RWPE2 (cell line): ENCODE results near the gene NIBAN1.
A peak's percentile ranks its signal among the peaks of the same experiment; 100 is the strongest.

ENCODE experiments used
- ATAC-seq: fragments of 200-7000 bp; cut with Tn5 transposase; 3 replicates; pipeline ENCODE4 v1.9.1; 2021; ENCODE audit warnings: low read depth
- DNase-seq: peaks from one replicate; pipeline ENCODE4 v3.0.0-alpha.2; 2020; ENCODE audit warnings: low spot score
- H3K27ac ChIP-seq: fragments of 450-650 bp; 2 replicates; pipeline ENCODE4 v1.5.1; 2017; ENCODE audit warnings: mild to moderate bottlenecking; ENCODE audit not compliant: poor library complexity, severe bottlenecking
- H3K27me3 ChIP-seq: fragments of 250-450 bp; sonication (Bioruptor Pico); 2 replicates; pipeline ENCODE4 v1.5.1; 2021; ENCODE audit warnings: mild to moderate bottlenecking, moderate library complexity; ENCODE audit not compliant: insufficient read depth, poor library complexity, severe bottlenecking
- H3K36me3 ChIP-seq: fragments of 250-450 bp; sonication (Bioruptor Pico); 2 replicates; pipeline ENCODE4 v1.5.1; 2020; ENCODE audit warnings: low read depth, mild to moderate bottlenecking, moderate library complexity
- H3K4me1 ChIP-seq: fragments of 250-450 bp; sonication (Bioruptor Pico); 2 replicates; pipeline ENCODE4 v1.5.1; 2021; ENCODE audit warnings: mild to moderate bottlenecking, moderate library complexity; ENCODE audit not compliant: insufficient read depth, poor library complexity, severe bottlenecking
- H3K4me3 ChIP-seq: fragments of 250-450 bp; sonication (Bioruptor Pico); 2 replicates; pipeline ENCODE4 v1.5.1; 2021; ENCODE audit warnings: mild to moderate bottlenecking, moderate library complexity; ENCODE audit not compliant: severe bottlenecking
- H3K9me3 ChIP-seq: fragments of 250-450 bp; sonication (Bioruptor Pico); 2 replicates; pipeline ENCODE4 v1.5.1; 2021; ENCODE audit warnings: mild to moderate bottlenecking, moderate library complexity; ENCODE audit not compliant: severe bottlenecking
- TF ChIP-seq, protein P1 (sequence below): fragments of 450-650 bp; IDR thresholded peaks from one replicate; pipeline ENCODE4 v1.5.1; 2017; ENCODE audit warnings: mild to moderate bottlenecking, moderate library complexity; ENCODE audit not compliant: poor library complexity, severe bottlenecking

Gene NIBAN1

GRCh38 chr1:184970691-184971161 lies 3.6 kb downstream of the NIBAN1 start:
- TF ChIP-seq, protein P1, sequence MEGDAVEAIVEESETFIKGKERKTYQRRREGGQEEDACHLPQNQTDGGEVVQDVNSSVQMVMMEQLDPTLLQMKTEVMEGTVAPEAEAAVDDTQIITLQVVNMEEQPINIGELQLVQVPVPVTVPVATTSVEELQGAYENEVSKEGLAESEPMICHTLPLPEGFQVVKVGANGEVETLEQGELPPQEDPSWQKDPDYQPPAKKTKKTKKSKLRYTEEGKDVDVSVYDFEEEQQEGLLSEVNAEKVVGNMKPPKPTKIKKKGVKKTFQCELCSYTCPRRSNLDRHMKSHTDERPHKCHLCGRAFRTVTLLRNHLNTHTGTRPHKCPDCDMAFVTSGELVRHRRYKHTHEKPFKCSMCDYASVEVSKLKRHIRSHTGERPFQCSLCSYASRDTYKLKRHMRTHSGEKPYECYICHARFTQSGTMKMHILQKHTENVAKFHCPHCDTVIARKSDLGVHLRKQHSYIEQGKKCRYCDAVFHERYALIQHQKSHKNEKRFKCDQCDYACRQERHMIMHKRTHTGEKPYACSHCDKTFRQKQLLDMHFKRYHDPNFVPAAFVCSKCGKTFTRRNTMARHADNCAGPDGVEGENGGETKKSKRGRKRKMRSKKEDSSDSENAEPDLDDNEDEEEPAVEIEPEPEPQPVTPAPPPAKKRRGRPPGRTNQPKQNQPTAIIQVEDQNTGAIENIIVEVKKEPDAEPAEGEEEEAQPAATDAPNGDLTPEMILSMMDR: no peak
- DNase-seq: no peak
- H3K4me3 ChIP-seq: no peak overlapping the region
- H3K27me3 ChIP-seq: no peaks in the 10 kb centered on the region
- peaks cover 14% of the 10 kb centered on the region for H3K4me1 ChIP-seq
- no peaks in the 10 kb centered on the region for H3K36me3 ChIP-seq
- ATAC-seq: no peak
- H3K9me3 ChIP-seq: no peaks in the 10 kb centered on the region
- H3K27ac ChIP-seq: peak overlapping the region; percentile 6

- TF ChIP-seq, protein P1: no peak
- no peak overlapping the region for H3K4me3 ChIP-seq
- no peaks in the 10 kb centered on the region for H3K27me3 ChIP-seq
- no peak for DNase-seq
- H3K9me3 ChIP-seq: no peaks in the 10 kb centered on the region
- no peak overlapping the region for H3K27ac ChIP-seq
- H3K36me3 ChIP-seq: no peaks in the 10 kb centered on the region
- H3K4me1 ChIP-seq: peaks cover 4% of the 10 kb centered on the region
- no peak for ATAC-seq
These were observed 7.3 kb downstream of the NIBAN1 start for GRCh38 chr1:184966989-184967388.

DNA sequence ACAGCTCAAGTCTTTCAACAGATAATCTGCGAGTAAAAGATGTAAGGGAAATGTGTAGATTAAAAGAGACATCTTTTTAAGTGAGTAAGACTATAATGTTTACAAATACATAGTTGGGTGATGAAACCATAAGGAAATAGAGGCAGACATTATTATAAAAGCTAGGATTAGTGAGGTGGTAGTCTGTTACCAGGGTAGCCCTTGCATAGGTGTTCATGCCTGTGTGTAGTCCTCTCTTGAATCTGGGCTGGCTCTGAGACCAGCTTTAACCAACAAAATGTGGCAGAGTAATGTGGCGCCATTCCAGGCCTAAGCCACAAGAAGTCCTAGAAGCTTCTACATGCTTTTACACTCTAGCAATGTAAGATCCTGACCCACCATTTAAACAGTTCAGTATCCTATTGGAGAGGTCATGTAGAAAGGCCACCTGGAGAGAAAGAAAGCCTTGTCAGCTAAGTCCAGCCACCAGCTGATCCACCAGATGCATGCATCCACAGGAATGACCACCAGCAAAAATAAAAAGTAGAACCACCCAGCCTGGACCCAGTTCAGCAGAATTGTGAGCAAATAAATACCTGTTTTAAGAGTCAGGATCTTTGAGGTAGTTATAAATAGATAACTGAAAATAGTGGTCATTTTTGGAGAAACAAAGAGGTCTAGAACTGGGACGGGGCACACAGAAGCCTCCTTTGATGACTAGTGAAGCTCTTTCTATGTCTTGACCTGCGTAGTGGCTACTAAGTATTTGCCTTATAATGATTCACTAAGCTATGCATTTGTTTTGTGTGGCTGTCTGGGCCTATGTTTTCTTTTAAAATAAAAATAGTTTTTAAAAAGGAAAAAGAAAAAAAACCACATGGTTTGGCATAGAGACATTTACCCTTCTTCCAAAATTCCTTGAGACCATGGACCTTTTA lies 8.1 kb downstream of the NIBAN1 start:
- H3K27me3 ChIP-seq: no peaks in the 10 kb centered on the region
- peak; percentile 52; the same call in 2 of the 3 replicates for ATAC-seq

DNA sequence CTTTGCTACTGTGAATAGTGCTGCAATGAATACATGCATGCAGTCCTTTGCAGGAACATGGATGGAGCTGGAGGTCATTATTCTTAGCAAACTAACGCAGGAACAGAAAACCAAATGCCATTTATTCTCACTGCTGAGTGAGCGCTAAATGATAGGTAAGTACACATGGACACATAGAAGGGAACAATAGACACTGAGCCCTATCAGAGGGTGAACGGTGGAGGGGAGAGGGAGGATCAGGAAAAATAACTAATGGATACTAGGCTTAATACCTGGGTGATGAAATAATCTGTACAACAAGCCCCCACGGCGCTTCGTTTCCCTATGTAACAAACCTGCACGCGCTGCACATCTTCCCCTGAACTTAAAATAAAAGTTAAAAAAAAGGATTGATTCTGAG lies 8.9 kb downstream of the NIBAN1 start:
- H3K36me3 ChIP-seq: no peaks in the 10 kb centered on the region
- no peaks in the 10 kb centered on the region for H3K27me3 ChIP-seq
- TF ChIP-seq, protein P1: no peak
- peaks cover 4% of the 10 kb centered on the region for H3K4me1 ChIP-seq
- ATAC-seq (no peak), DNase-seq (no peak)
- no peak overlapping the region for H3K27ac ChIP-seq
- H3K9me3 ChIP-seq: no peaks in the 10 kb centered on the region
- no peak overlapping the region for H3K4me3 ChIP-seq

More for the DNA sequence above, 8.1 kb downstream of the NIBAN1 start:
- H3K36me3 ChIP-seq: no peaks in the 10 kb centered on the region
- TF ChIP-seq, protein P1: no peak
- no peaks in the 10 kb centered on the region for H3K9me3 ChIP-seq
- DNase-seq: no peak
- H3K27ac ChIP-seq: no peak overlapping the region
- peaks cover 4% of the 10 kb centered on the region for H3K4me1 ChIP-seq
- no peak overlapping the region for H3K4me3 ChIP-seq

DNA sequence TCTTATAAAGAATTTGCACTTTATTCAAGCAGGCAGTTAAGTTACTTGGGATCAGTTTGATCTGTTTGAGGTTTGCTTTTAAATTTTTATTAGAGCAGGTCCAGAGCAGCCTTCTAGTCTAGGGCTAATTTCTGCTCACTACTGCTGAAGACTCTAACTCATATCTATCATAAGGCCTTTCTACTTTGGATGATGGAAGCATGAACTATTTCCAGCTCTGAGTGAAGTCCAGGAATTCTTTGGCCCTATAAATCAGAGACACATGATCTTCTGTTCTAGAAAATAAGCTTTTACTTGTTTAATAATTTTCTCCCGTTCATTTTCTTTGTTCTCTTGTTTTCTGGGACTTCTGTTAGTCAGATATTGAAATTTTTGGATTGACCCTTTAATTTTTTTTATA lies 14.7 kb downstream of the NIBAN1 start:
- TF ChIP-seq, protein P1: no peak
- no peaks in the 10 kb centered on the region for H3K36me3 ChIP-seq
- no peaks in the 10 kb centered on the region for H3K9me3 ChIP-seq
- no peaks in the 10 kb centered on the region for H3K27me3 ChIP-seq
- no peak overlapping the region for H3K27ac ChIP-seq
- no peak for ATAC-seq
- no peak overlapping the region for H3K4me3 ChIP-seq
- peaks cover 7% of the 10 kb centered on the region for H3K4me1 ChIP-seq
- no peak for DNase-seq
